B cell (primary cell): ENCODE measurements around the gene STAMBP. TPM values are rescaled to one million over a fixed set of nuclear protein-coding genes. Genes with fewer than 3 reads are reported as not detected.

ENCODE experiments used
- ATAC-seq: fragments of 200-7000 bp; cut with Tn5 transposase; one replicate; pipeline ENCODE4 v1.10.0; 2021; ENCODE audit warnings: low read depth, mild to moderate bottlenecking, moderate number of reproducible peaks, moderate library complexity
- CTCF ChIA-PET: fragments of 350-600 bp; sonication (Branson Sonifier 250); formaldehyde crosslinking; loops from one replicate; lab custom pipeline; 2021; ENCODE audit warnings: antibody characterized with exemption, inconsistent platforms; lab: Charles Lee
- POLR2A ChIA-PET: fragments of 350-600 bp; sonication (Branson Sonifier 250); formaldehyde crosslinking; loops from one replicate; lab custom pipeline; 2021; ENCODE audit warnings: antibody characterized with exemption; lab: Charles Lee
- DNase-seq: peaks from one replicate; pipeline ENCODE4 v3.0.0; 2013
- H2AFZ ChIP-seq: 2 replicates; pipeline ENCODE4 v1.6.1; 2012; ENCODE audit warnings: mild to moderate bottlenecking, low read depth, low read length; ENCODE audit not compliant: insufficient read depth, poor library complexity, severe bottlenecking
- H3K27ac ChIP-seq, 2 donors: 1 replicate in 1 of 2; 2 replicates in 1 of 2; pipeline ENCODE4 v1.5.1; 2012 to 2013; ENCODE audit warnings: low read length in 2 of 2, mild to moderate bottlenecking in 2 of 2, moderate library complexity in 1 of 2
- H3K27me3 ChIP-seq, 4 experiments: fragments of 200-600 bp in 1 of 4; sonication (generic) in 1 of 4; replicated peaks in 1 of 4; 1 replicate in 2 of 4; 2 replicates in 2 of 4; pipeline versions ENCODE4 v1.6.1 to v1.7.0; 2013 to 2016; ENCODE audit warnings: low read length in 3 of 4, mild to moderate bottlenecking in 2 of 4, mixed read lengths in 1 of 4, moderate library complexity in 1 of 4; ENCODE audit not compliant: insufficient read depth in 4 of 4, control insufficient read depth in 3 of 4; ENCODE audit errors: control extremely low read depth in 1 of 4
- H3K36me3 ChIP-seq, 2 experiments: replicated peaks in 1 of 2; 1 replicate in 1 of 2; 2 replicates in 1 of 2; pipeline versions ENCODE4 v1.6.1 to v1.7.1; 2013; ENCODE audit warnings: low read length in 1 of 2; ENCODE audit not compliant: insufficient read depth in 2 of 2, control insufficient read depth in 1 of 2; ENCODE audit errors: control extremely low read depth in 1 of 2, extremely low read depth in 1 of 2
- H3K4me1 ChIP-seq, 2 donors: fragments of 200-600 bp in 1 of 2; sonication (generic) in 1 of 2; 1 replicate in 1 of 2; 2 replicates in 1 of 2; pipeline versions ENCODE4 v1.5.1 to v1.6.1; 2013 to 2017; ENCODE audit warnings: low read length in 2 of 2; ENCODE audit not compliant: control insufficient read depth in 2 of 2, insufficient read depth in 2 of 2
- H3K4me2 ChIP-seq: replicated peaks from 2 replicates; pipeline ENCODE3; 2012; ENCODE audit warnings: mild to moderate bottlenecking, low read depth, low read length; ENCODE audit not compliant: poor library complexity, severe bottlenecking
- H3K4me3 ChIP-seq, 5 experiments: fragments of 200-600 bp in 1 of 5; sonication (generic) in 1 of 5; 1 replicate in 3 of 5; 2 replicates in 2 of 5; pipeline versions ENCODE4 v1.5.1 to v1.7.0; 2011 to 2016; ENCODE audit warnings: low read length in 4 of 5, mild to moderate bottlenecking in 4 of 5, low read depth in 2 of 5, control low read depth in 1 of 5, moderate library complexity in 1 of 5; ENCODE audit not compliant: insufficient read depth in 1 of 5; ENCODE audit errors: control extremely low read depth in 1 of 5, extremely low read depth in 1 of 5
- H3K79me2 ChIP-seq: fragments of 200-600 bp; sonication (generic); one replicate; pipeline ENCODE4 v1.6.0; 2016; ENCODE audit warnings: low read length; ENCODE audit not compliant: control insufficient read depth, insufficient read depth
- H3K9ac ChIP-seq: fragments of 200-600 bp; sonication (generic); 2 replicates; pipeline ENCODE4 v1.6.1; 2017; ENCODE audit warnings: mild to moderate bottlenecking, low read length, moderate library complexity
- H3K9me3 ChIP-seq, 3 donors: one replicate each; pipeline versions ENCODE4 v1.6.1 to v1.7.1; 2013; ENCODE audit warnings: low read length in 2 of 3; ENCODE audit not compliant: control insufficient read depth in 2 of 3, insufficient read depth in 1 of 3; ENCODE audit errors: control extremely low read depth in 1 of 3
- H4K20me1 ChIP-seq: 2 replicates; pipeline ENCODE4 v1.6.0; 2012; ENCODE audit warnings: mild to moderate bottlenecking, low read length; ENCODE audit not compliant: insufficient read depth, control insufficient read depth, poor library complexity, severe bottlenecking
- H3K27ac Mint-ChIP-seq: one replicate; pipeline ENCODE4 v1.8.0; 2021; ENCODE audit warnings: mixed read lengths
- H3K27me3 Mint-ChIP-seq: one replicate; pipeline ENCODE4 v1.8.0; 2021; ENCODE audit warnings: mixed read lengths
- H3K4me1 Mint-ChIP-seq: one replicate; pipeline ENCODE4 v1.8.0; 2021; ENCODE audit warnings: mixed read lengths
- H3K4me3 Mint-ChIP-seq: one replicate; pipeline ENCODE4 v1.8.0; 2021; ENCODE audit warnings: mixed read lengths
- H3K9me3 Mint-ChIP-seq: one replicate; pipeline ENCODE4 v1.8.0; 2022; ENCODE audit warnings: mixed read lengths; ENCODE audit not compliant: insufficient read depth
- CTCF ChIP-seq: fragments of 200-600 bp; IDR thresholded peaks from one replicate; pipeline ENCODE4 v1.8.0; 2022; ENCODE audit warnings: antibody characterized with exemption, mild to moderate bottlenecking
- EZH2 ChIP-seq: IDR thresholded peaks from 2 replicates; pipeline ENCODE4 v1.6.1; 2012; ENCODE audit warnings: borderline replicate concordance, low read depth, mild to moderate bottlenecking, moderate library complexity, low read length; ENCODE audit not compliant: insufficient read depth, poor library complexity, severe bottlenecking
- WGBS: methylation state at CpG from one replicate; pipeline ENCODE4 v1.1.5; 2013; ENCODE audit warnings: missing lambda C conversion rate; ENCODE audit not compliant: insufficient coverage; 5-methylcytosine and 5-hydroxymethylcytosine counted together
- intact Hi-C: fragments of 100-400 bp; cut with micrococcal nuclease; formaldehyde crosslinking; loops from one replicate; pipeline ENCODE4 v1.10.0; 2022
- polyA plus RNA-seq: library from polyadenylated mRNA; depleted of rRNA; stranded (reverse); fragments of >200 nt; gene quantifications from 2 replicates; pipeline ENCODE4 v1.2.3, GENCODE V29; 2012
- total RNA-seq, 2 donors: library from RNA; stranded (reverse); fragments of 120-200 nt in 1 of 2; gene quantifications; 1 replicate in 1 of 2; 2 replicates in 1 of 2; pipeline versions ENCODE4 v1.2.3 to v1.2.4, GENCODE V29; 2013 to 2022

STAMBP gene
- total and polyA plus RNA-seq, 2 donors (not counting 1 experiment from before 2014, with no cell fraction given): 21.8 to 32.5 TPM

GRCh38 chr2:73915437-73915993 is 86.8 kb downstream of the STAMBP start:
- H2AFZ ChIP-seq: no peak overlapping the region
- no peaks in the 10 kb centered on the region for H3K4me1 Mint-ChIP-seq
- no peak overlapping the region for H3K4me3 Mint-ChIP-seq
- ChIA-PET POLR2A (no interaction called here), CTCF (no interaction called here)
- intact Hi-C loops: no loop called here
- 96% methylated on average over 3 of the region's 5 CpGs for WGBS
- no peaks in the 10 kb centered on the region for H3K27me3 ChIP-seq
- no peaks in the 10 kb centered on the region for H3K9me3 ChIP-seq
- H3K27ac Mint-ChIP-seq: no peak overlapping the region
- H3K9ac ChIP-seq: no peak overlapping the region
- H3K4me1 ChIP-seq: no peaks in the 10 kb centered on the region
- no peaks in the 10 kb centered on the region for H3K27me3 Mint-ChIP-seq
- DNase-seq (no peak), ATAC-seq (no peak)
- H3K4me2 ChIP-seq: no peak overlapping the region
- H3K79me2 ChIP-seq: no peaks in the 10 kb centered on the region
- no peaks in the 10 kb centered on the region for H3K36me3 ChIP-seq
- H3K27ac ChIP-seq: no peak overlapping the region
- no peaks in the 10 kb centered on the region for H4K20me1 ChIP-seq
- no peak for TF ChIP-seq CTCF
- TF ChIP-seq EZH2: no peak
- H3K9me3 Mint-ChIP-seq: no peaks in the 10 kb centered on the region
- H3K4me3 ChIP-seq: no peak overlapping the region

- H2AFZ ChIP-seq: no peak overlapping the region
- no peaks in the 10 kb centered on the region for H3K36me3 ChIP-seq
- Mint-ChIP-seq H3K4me3 (no peak overlapping the region), H3K9me3 (no peaks in the 10 kb centered on the region), H3K4me1 (no peaks in the 10 kb centered on the region), H3K27me3 (no peaks in the 10 kb centered on the region), H3K27ac (no peak overlapping the region)
- intact Hi-C loops: no loop called here
- no peaks in the 10 kb centered on the region for H3K27me3 ChIP-seq
- no peaks in the 10 kb centered on the region for H3K79me2 ChIP-seq
- H3K9ac ChIP-seq: no peak overlapping the region
- ATAC-seq (no peak), DNase-seq (no peak)
- no CpG with 5 or more reads among the region's 2 CpGs for WGBS
- no peak overlapping the region for H3K4me2 ChIP-seq
- H3K27ac ChIP-seq: no peak overlapping the region
- POLR2A ChIA-PET: no interaction called here
- no peaks in the 10 kb centered on the region for H3K4me1 ChIP-seq
- CTCF ChIA-PET: no interaction called here
- no peak for TF ChIP-seq EZH2
- no peak for TF ChIP-seq CTCF
- H4K20me1 ChIP-seq: no peaks in the 10 kb centered on the region
- H3K9me3 ChIP-seq: no peaks in the 10 kb centered on the region
- H3K4me3 ChIP-seq: no peak overlapping the region
Observed at GRCh38 chr2:73916666-73917065, 87.9 kb downstream of the STAMBP start.
